Neuronal stem cell (in vitro differentiated cells): ENCODE data around the gene ZBTB46. TPM values are rescaled to one million over a fixed set of nuclear protein-coding genes. Genes with fewer than 3 reads are reported as not detected.
A peak's percentile ranks its signal among the peaks of the same experiment; 100 is the strongest.

ENCODE experiments used
- DNase-seq: peaks from one replicate; pipeline ENCODE4 v3.0.0-alpha.2; 2013; ENCODE audit warnings: low spot score
- H2AFZ ChIP-seq: one replicate; pipeline ENCODE4 v1.6.1; 2013; ENCODE audit warnings: mild to moderate bottlenecking, low read length, inconsistent platforms
- H2AK5ac ChIP-seq: 2 replicates; pipeline ENCODE4 v1.6.1; 2013; ENCODE audit warnings: low read depth, mild to moderate bottlenecking, inconsistent platforms, low read length, moderate library complexity, mixed read lengths
- H2BK120ac ChIP-seq: 2 replicates; pipeline ENCODE4 v1.6.1; 2013; ENCODE audit warnings: low read depth, mild to moderate bottlenecking, inconsistent platforms, low read length, moderate library complexity, mixed read lengths
- H2BK12ac ChIP-seq: one replicate; pipeline ENCODE4 v1.6.1; 2013; ENCODE audit warnings: low read length, inconsistent platforms
- H2BK15ac ChIP-seq: 2 replicates; pipeline ENCODE4 v1.6.1; 2013; ENCODE audit warnings: mild to moderate bottlenecking, low read length, inconsistent platforms, mixed read lengths
- H2BK5ac ChIP-seq: one replicate; pipeline ENCODE4 v1.6.1; 2013; ENCODE audit warnings: inconsistent platforms, mild to moderate bottlenecking, low read length, moderate library complexity
- H3K14ac ChIP-seq: one replicate; pipeline ENCODE4 v1.6.1; 2013; ENCODE audit warnings: low read length, inconsistent platforms
- H3K18ac ChIP-seq: 2 replicates; pipeline ENCODE4 v1.6.1; 2013; ENCODE audit warnings: low read length, inconsistent platforms
- H3K23ac ChIP-seq: 2 replicates; pipeline ENCODE4 v1.6.1; 2013; ENCODE audit warnings: low read depth, mild to moderate bottlenecking, mixed read lengths, low read length, inconsistent platforms; ENCODE audit not compliant: poor library complexity
- H3K27ac ChIP-seq: replicated peaks from 3 replicates; pipeline ENCODE4 v1.5.1; 2013; ENCODE audit warnings: low read length, inconsistent platforms
- H3K27me3 ChIP-seq, 3 experiments: 2 replicates each; pipeline ENCODE4 v1.6.1; 2013; ENCODE audit warnings: low read length in 3 of 3, mild to moderate bottlenecking in 2 of 3, inconsistent platforms in 1 of 3, low read depth in 1 of 3, mixed read lengths in 1 of 3, moderate library complexity in 1 of 3; ENCODE audit not compliant: control insufficient read depth in 3 of 3, insufficient read depth in 3 of 3
- H3K36me3 ChIP-seq, 2 donors: replicated peaks in 1 of 2; 2 replicates each; pipeline ENCODE4 v1.6.1; 2013; ENCODE audit warnings: low read length in 2 of 2; ENCODE audit not compliant: control insufficient read depth in 2 of 2, insufficient read depth in 2 of 2
- H3K4ac ChIP-seq: 2 replicates; pipeline ENCODE4 v1.6.1; 2013; ENCODE audit warnings: inconsistent platforms, mild to moderate bottlenecking, low read length, moderate library complexity
- H3K4me1 ChIP-seq, 2 donors: 1 replicate in 1 of 2; 2 replicates in 1 of 2; pipeline ENCODE4 v1.6.1; 2013; ENCODE audit warnings: low read length in 2 of 2, low read depth in 1 of 2; ENCODE audit not compliant: control insufficient read depth in 2 of 2, insufficient read depth in 1 of 2
- H3K4me2 ChIP-seq: one replicate; pipeline ENCODE4 v1.6.1; 2013; ENCODE audit warnings: mild to moderate bottlenecking, low read length, inconsistent platforms; ENCODE audit not compliant: insufficient read depth, poor library complexity, severe bottlenecking
- H3K4me3 ChIP-seq, 2 donors: 2 replicates each; pipeline ENCODE4 v1.5.1; 2013; ENCODE audit warnings: low read length in 2 of 2, mild to moderate bottlenecking in 2 of 2, inconsistent platforms in 1 of 2, moderate library complexity in 1 of 2
- H3K79me1 ChIP-seq: one replicate; pipeline ENCODE4 v1.6.1; 2013; ENCODE audit warnings: low read depth, mild to moderate bottlenecking, inconsistent platforms, low read length, moderate library complexity
- H3K9ac ChIP-seq: one replicate; pipeline ENCODE4 v1.6.1; 2013; ENCODE audit warnings: mild to moderate bottlenecking, low read depth, low read length, inconsistent platforms; ENCODE audit not compliant: poor library complexity
- H3K9me3 ChIP-seq, 2 donors: replicated peaks in 1 of 2; 2 replicates each; pipeline versions ENCODE3 to v1.6.1; 2013; ENCODE audit warnings: low read length in 2 of 2, mild to moderate bottlenecking in 2 of 2, inconsistent platforms in 1 of 2, low read depth in 1 of 2, mixed read lengths in 1 of 2, moderate library complexity in 1 of 2; ENCODE audit not compliant: control insufficient read depth in 2 of 2, insufficient read depth in 1 of 2
- H4K8ac ChIP-seq: one replicate; pipeline ENCODE4 v1.6.1; 2013; ENCODE audit warnings: low read depth, mild to moderate bottlenecking, inconsistent platforms, low read length, moderate library complexity
- H4K91ac ChIP-seq: one replicate; pipeline ENCODE4 v1.6.1; 2013; ENCODE audit warnings: low read length, low read depth, mild to moderate bottlenecking, inconsistent platforms; ENCODE audit not compliant: poor library complexity
- WGBS, 2 donors: extraction: QIAGEN DNeasy Blood & Tissue Kit; methylation state at CpG; one replicate each; pipeline ENCODE4 v1.1.7; 2013; ENCODE audit warnings: missing lambda C conversion rate in 2 of 2, mixed read lengths in 1 of 2; ENCODE audit not compliant: insufficient read length in 2 of 2, insufficient replicate concordance in 1 of 2; ENCODE audit errors: extremely low coverage in 2 of 2; 5-methylcytosine and 5-hydroxymethylcytosine counted together
- polyA plus RNA-seq, 2 experiments: library from polyadenylated mRNA; stranded (reverse); fragments of 200-250 nt; gene quantifications; one replicate each; pipeline ENCODE4 v1.2.3, GENCODE V29; 2013

The ZBTB46 gene
- polyA plus RNA-seq (2013, experiment 1 of 2): 8.2 TPM
- 8.6 TPM for polyA plus RNA-seq (2013, experiment 2 of 2)

DNA sequence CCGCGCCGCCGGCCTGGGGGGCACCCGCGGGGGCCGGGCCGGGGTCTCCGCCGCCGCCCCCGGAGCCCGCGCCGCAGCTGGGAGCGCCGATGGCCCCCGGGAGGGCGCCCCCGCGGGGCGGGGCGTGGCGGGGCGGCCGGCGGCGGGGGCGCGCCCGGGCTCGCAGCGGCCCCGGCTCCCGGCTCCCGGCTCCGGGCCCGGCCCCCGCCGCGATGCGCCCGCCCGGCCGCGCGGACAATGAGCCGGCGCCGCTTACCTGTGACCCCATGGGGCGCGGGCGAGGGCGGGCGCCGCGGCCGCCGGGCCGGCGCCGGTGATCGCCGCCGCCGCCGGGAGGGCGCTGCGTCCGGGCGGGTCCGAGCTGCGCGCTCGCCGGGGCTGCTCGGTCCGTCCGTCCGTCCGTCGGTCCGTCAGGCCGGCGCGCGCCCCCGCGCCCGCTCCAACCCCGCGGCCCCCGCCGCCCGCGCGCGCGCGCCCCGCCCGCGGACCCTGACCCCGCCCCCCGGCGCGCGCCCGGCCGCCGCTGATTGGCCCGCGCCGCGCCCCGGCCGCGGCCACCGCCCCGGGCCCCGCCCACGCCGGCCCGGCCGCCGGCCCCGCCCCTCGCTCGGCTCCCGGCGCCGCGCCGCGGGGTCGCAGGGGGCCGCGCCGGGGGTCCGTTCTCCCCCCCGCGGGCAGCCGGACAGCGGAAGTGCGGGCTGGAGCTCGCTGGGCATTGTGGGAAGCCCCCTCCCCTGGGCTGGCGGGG lies at the start of gene ZBTB46:
Gene ZBTB46, minus strand, starts transcription at position 424 of the 748 bp plus-strand sequence. CDS start 40,507 bp downstream, outside the sequence.
- Histone ChIP-seq H3K27ac (no peak within 1 kb of the TSS), H3K27me3 (peaks cover 0 to 31% (median 10%) of the 10 kb centered on the region in 3 experiments)
- no peak for DNase-seq

GRCh38 chr20:63878899-63879663 lies 48.0 kb upstream of the ZBTB46 start:
- Histone ChIP-seq H3K18ac (no peak overlapping the region), H4K91ac (no peak overlapping the region), H3K4ac (no peak overlapping the region), H3K9ac (no peak overlapping the region), H3K4me2 (no peak overlapping the region), H4K8ac (no peak overlapping the region), H3K27me3 (no peaks in the 10 kb centered on the region), H3K79me1 (peaks cover 14% of the 10 kb centered on the region), H2BK120ac (no peak overlapping the region), H3K27ac (no peak overlapping the region), H2AK5ac (no peak overlapping the region), H3K23ac (no peak overlapping the region), H3K9me3 (no peaks in the 10 kb centered on the region), H2AFZ (no peak overlapping the region), H3K36me3 (peaks cover 38 to 79% of the 10 kb centered on the region in 2 donors), H2BK15ac (no peak overlapping the region), H2BK12ac (no peak overlapping the region), H3K4me1 (no peaks in the 10 kb centered on the region), H3K4me3 (no peak overlapping the region), H2BK5ac (no peak overlapping the region), H3K14ac (no peak overlapping the region)
- no CpG with 5 or more reads among the region's 14 CpGs for WGBS, 2 donors
- DNase-seq: no peak

More for the DNA sequence above, at the start of gene ZBTB46:
- H3K4me2 ChIP-seq: peak within 1 kb of the TSS; percentile 87
- peak within 1 kb of the TSS; percentile 53 for H2BK5ac ChIP-seq
- H4K91ac ChIP-seq: no peak within 1 kb of the TSS
- no peak within 1 kb of the TSS for H3K4ac ChIP-seq
- H3K36me3 ChIP-seq: peaks cover 0 to 3% of the 10 kb centered on the region in 2 donors
- H2AK5ac ChIP-seq: peak within 1 kb of the TSS; percentile 61
- H3K23ac ChIP-seq: peak within 1 kb of the TSS; percentile 37
- H3K9me3 ChIP-seq: no peaks in the 10 kb centered on the region
- no peak within 1 kb of the TSS for H2BK12ac ChIP-seq
- H2AFZ ChIP-seq: peak within 1 kb of the TSS; percentile 77
- peaks cover 4% of the 10 kb centered on the region for H3K79me1 ChIP-seq
- H3K18ac ChIP-seq: peak within 1 kb of the TSS; percentile 89
- peak within 1 kb of the TSS; percentile 47 for H2BK120ac ChIP-seq
- H3K9ac ChIP-seq: peak within 1 kb of the TSS; percentile 72
- peaks cover 26 to 36% of the 10 kb centered on the region in 2 donors for H3K4me1 ChIP-seq
- no CpG with 5 or more reads among the region's 147 CpGs for WGBS, 2 donors
- peak within 1 kb of the TSS; percentile 3 for H3K14ac ChIP-seq
- H3K4me3 ChIP-seq: peak within 1 kb of the TSS; percentile 84 to 85
- H4K8ac ChIP-seq: no peak within 1 kb of the TSS
- peak within 1 kb of the TSS; percentile 26 for H2BK15ac ChIP-seq

DNA sequence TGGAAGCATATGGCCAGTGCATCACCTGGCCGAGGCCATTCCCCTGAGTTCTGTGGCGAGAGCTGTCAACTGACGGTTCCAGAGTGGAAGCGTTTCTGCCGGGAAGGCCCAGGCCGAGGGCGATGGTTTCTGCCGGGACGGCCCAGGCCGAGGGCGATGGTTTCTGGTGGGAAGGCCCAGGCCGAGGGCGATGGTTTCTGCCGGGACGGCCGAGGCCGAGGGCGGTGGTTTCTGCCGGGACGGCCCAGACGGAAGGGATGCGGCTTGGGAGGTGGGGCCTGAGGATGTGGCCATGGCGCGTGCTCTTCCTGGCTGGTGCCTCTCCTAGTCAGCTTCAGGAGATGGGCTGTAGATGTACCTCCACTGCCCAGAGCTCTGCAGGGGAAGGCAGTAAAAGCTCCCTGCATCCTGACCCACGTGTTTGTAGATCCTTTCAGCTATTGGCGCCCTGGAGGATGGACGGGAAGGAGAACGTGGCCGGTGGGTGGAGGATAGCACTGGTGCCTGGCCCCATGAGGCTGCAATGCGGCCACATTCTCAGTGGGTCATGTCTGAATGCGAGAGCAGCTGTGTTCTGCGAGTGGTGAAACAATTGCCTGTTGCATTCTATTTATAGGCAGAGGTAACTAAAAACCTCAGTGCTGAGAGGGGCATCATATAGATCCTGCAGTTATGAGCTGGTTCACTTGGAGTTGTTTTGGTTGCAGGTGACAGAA lies 46.8 kb upstream of the ZBTB46 start:
- Histone ChIP-seq H2BK15ac (no peak overlapping the region), H3K23ac (peak overlapping the region; percentile 17), H2BK12ac (no peak overlapping the region), H2AFZ (no peak overlapping the region), H4K8ac (no peak overlapping the region), H3K79me1 (peaks cover 15% of the 10 kb centered on the region), H3K27me3 (no peaks in the 10 kb centered on the region), H2AK5ac (no peak overlapping the region), H4K91ac (no peak overlapping the region), H3K4me2 (no peak overlapping the region), H2BK120ac (no peak overlapping the region), H3K14ac (no peak overlapping the region), H3K18ac (no peak overlapping the region), H3K9me3 (no peaks in the 10 kb centered on the region), H3K27ac (no peak overlapping the region), H3K36me3 (peaks cover 37 to 79% of the 10 kb centered on the region in 2 donors), H2BK5ac (no peak overlapping the region), H3K9ac (peak overlapping the region; percentile 30), H3K4me1 (no peaks in the 10 kb centered on the region), H3K4ac (no peak overlapping the region), H3K4me3 (peak overlapping the region in 1 of 2 donors; percentile 3)
- no peak for DNase-seq
- no CpG with 5 or more reads among the region's 32 CpGs for WGBS, 2 donors
